ENCODE data around the gene MEF2D. TPM values are rescaled to one million over a fixed set of nuclear protein-coding genes. Genes with fewer than 3 reads are reported as not detected.

MEF2D gene
- total and polyA plus RNA-seq, 8 donors, result 7.7 to 136 (median 18.8) TPM

DNA sequence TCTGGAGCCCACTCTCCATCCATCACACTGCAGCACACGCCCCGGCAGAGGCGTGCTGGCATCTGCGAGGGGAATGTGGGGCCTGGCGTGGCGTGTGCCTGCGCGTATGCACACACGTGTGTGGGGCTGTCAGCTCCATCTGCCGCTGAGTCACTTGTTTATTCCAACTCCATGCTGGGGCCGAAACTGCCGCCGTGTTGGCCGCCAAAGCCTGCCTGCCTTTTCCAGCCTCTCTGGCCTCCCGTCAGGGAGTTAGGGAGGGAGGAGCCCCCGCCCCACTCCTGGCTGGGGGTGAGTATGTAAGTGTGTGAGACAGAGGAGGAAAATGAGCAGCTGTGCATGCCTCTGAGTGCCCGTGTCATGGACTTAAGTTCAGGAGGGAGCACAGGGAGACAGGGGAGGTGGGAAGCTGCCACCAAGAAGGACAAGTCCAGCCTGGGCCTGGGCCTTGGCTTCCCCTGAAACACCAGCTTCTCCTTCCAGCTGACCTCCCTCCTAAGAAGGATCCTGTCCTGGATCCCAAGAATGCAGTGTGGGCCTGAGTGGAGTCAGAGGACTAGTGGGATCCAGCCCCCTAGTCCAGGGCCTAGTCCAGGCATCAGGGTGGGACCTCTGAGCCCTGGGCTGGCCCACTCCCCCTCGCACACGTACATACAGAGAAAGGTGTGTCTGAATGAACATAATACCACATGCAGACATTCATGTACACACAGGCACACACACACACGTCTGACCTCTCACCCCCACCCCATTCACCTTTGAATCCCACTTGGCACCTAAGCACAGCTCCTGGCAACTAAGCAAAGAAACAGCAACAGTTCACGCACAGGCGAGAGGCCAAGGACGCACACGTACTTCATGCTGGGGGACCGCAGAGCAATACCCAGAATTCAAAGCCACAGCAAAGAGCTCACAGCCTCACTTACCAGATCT is 24.7 kb downstream of the MEF2D start:
- TF ChIP-seq EP300 (IDR thresholded peaks at IDR 0.05) (peak; percentile 64), POLR2AphosphoS5 (IDR thresholded peaks at IDR 0.05) (peak; percentile 75 to 98 (median 89)), POLR2A (IDR thresholded peaks at IDR 0.05) (no peak)
- TF ChIP-seq, protein P1, sequence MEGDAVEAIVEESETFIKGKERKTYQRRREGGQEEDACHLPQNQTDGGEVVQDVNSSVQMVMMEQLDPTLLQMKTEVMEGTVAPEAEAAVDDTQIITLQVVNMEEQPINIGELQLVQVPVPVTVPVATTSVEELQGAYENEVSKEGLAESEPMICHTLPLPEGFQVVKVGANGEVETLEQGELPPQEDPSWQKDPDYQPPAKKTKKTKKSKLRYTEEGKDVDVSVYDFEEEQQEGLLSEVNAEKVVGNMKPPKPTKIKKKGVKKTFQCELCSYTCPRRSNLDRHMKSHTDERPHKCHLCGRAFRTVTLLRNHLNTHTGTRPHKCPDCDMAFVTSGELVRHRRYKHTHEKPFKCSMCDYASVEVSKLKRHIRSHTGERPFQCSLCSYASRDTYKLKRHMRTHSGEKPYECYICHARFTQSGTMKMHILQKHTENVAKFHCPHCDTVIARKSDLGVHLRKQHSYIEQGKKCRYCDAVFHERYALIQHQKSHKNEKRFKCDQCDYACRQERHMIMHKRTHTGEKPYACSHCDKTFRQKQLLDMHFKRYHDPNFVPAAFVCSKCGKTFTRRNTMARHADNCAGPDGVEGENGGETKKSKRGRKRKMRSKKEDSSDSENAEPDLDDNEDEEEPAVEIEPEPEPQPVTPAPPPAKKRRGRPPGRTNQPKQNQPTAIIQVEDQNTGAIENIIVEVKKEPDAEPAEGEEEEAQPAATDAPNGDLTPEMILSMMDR (IDR thresholded peaks at IDR 0.05), result no peak
- Histone ChIP-seq H3K27ac (peak overlapping the region; percentile 20 to 97 (median 87)), H3K4me3 (no peak overlapping the region), H3K4me1 (peaks cover 70 to 99% (median 82%) of the 10 kb centered on the region in 4 donors), H3K36me3 (peaks cover 88 to 100% (median 100%) of the 10 kb centered on the region in 4 donors), H3K9me3 (no peaks in the 10 kb centered on the region), H3K27me3 (no peaks in the 10 kb centered on the region)
- 27 to 59% (median 41%) methylated on average over 16 to 25 of the region's 25 CpGs for whole genome bisulfite sequencing, 5 donors
- intact Hi-C loops (cut with DNase I; ENCODE audit: low total_unique reads), result no loop called here
- peak; percentile 66 to 75 for DNase-seq

DNA sequence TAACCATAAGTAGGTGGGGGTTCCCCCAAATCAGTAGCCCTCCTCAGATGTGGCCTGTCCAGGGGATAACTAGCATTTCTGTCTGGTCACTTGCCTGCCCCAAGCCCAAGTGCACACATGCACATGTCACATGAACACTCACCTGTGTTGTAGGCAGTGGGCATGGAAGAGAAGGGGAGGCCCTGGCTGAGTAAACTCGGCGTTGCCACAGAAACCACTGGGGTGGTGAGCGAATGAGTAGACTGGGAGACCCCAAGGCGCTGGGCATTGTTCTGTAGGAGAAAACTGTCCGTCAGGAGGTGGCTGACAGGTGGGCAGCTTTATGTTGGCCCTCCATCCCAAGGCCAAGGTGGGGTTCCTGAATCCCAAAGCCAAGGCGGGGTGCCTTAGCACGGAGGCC is 25.6 kb downstream of the MEF2D start:
- peaks cover 89 to 100% (median 100%) of the 10 kb centered on the region in 4 donors for H3K36me3 ChIP-seq
- peak overlapping the region; percentile 20 to 97 (median 87) for H3K27ac ChIP-seq
- no peaks in the 10 kb centered on the region for H3K9me3 ChIP-seq
- H3K4me3 ChIP-seq, result no peak overlapping the region
- WGBS, 5 donors, result 81 to 87% (median 83%) methylated on average over 5 to 7 of the region's 7 CpGs
- intact Hi-C loops (cut with DNase I; ENCODE audit: low total_unique reads), result no loop called here
- H3K4me1 ChIP-seq, result peaks cover 68 to 95% (median 83%) of the 10 kb centered on the region in 4 donors
- DNase-seq, result no peak
- TF ChIP-seq, protein P1 (IDR thresholded peaks at IDR 0.05), result no peak
- TF ChIP-seq EP300 (IDR thresholded peaks at IDR 0.05) (no peak), POLR2A (IDR thresholded peaks at IDR 0.05) (no peak), POLR2AphosphoS5 (IDR thresholded peaks at IDR 0.05) (no peak)
- H3K27me3 ChIP-seq, result no peaks in the 10 kb centered on the region

DNA sequence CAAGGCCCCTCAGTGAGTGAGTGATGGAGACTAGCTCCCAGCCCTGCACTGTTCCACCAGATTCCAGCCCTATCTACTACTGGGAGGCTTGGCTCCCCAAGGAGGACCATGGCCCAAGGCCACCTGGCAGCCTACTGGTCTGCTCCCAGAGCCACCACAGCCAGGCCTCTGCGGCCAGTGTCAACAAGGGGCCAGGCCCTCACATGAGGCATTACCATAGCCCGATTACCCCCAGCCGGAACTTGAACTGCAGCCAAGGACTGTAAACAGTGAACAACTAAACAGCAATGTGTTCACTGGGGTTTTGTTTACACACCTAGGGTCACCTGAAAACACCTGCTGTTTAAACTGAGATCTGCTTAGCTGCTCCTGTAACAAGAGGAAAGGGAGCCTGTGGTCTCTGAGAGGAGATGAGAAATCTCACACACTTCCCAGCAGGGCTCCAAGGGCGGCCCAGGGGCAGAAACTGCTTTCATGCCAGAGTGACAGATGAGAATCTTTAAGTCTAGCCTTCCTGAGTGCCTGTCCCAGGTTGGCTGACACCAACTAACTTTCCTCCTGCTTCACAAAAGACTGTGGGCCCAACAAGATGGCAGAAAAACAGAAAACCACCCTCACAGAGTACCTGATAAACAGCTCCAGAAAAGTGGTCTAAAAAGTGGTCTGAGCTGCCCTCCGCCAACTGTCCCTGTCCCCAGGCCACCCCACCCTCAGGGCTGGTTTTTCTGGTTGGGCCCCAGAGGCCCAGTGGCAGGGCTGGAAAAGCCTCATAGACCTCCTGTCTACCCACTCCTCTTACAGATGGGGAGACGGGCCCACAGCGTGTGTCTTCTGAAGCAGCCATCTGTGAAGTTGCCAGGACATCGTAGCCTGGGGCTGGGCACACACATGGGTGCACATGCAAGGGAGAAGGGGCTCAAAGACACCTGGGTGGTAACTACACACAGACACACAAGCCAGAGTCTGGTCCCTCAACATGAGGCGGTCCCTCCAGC is 28.8 kb downstream of the MEF2D start:
- Histone ChIP-seq H3K9me3 (no peaks in the 10 kb centered on the region), H3K27me3 (no peaks in the 10 kb centered on the region), H3K27ac (peak overlapping the region; percentile 84 to 97 (median 87)), H3K4me3 (no peak overlapping the region), H3K4me1 (peaks cover 59 to 96% (median 77%) of the 10 kb centered on the region in 4 donors), H3K36me3 (peaks cover 91 to 100% (median 100%) of the 10 kb centered on the region in 4 donors)
- TF ChIP-seq, protein P1 (IDR thresholded peaks at IDR 0.05), result no peak
- TF ChIP-seq EP300 (IDR thresholded peaks at IDR 0.05), result no peak
- TF ChIP-seq POLR2A (IDR thresholded peaks at IDR 0.05), result no peak
- peak; percentile 45 to 96 (median 86) for TF ChIP-seq POLR2AphosphoS5 (IDR thresholded peaks at IDR 0.05)
- intact Hi-C loops (cut with DNase I; ENCODE audit: low total_unique reads), result no loop called here
- WGBS, 5 donors, result 38 to 62% (median 42%) methylated on average over 9 of the region's 9 CpGs
- DNase-seq, result peak; percentile 91 to 98

DNA sequence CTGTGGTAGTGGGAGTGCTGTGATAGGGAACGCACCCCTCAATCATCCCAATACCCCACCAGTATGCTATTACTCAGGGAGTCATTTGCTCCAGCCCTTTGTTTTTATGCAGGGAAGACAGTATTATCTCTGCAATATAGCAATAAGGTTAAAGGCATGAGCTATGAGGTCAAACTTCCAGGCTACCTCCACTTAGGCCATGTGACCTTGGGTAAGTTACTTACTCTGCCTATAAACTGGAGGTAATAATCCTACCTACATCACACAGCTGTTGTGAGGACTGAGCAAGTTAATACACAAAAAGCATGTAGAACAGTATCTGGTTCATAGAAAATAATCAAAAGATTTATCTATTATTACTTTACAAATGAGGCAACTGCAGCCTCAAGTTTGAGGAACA is 30.1 kb downstream of the MEF2D start:
- TF ChIP-seq EP300 (IDR thresholded peaks at IDR 0.05), result no peak
- no peak for TF ChIP-seq POLR2A (IDR thresholded peaks at IDR 0.05)
- TF ChIP-seq POLR2AphosphoS5 (IDR thresholded peaks at IDR 0.05), result no peak
- TF ChIP-seq, protein P1 (IDR thresholded peaks at IDR 0.05), result no peak
- no peaks in the 10 kb centered on the region for H3K27me3 ChIP-seq
- 88 to 100% (median 98%) methylated on average over 1 of the region's 1 CpG for WGBS, 5 donors
- intact Hi-C loops (cut with DNase I; ENCODE audit: low total_unique reads), result no loop called here
- no peak for DNase-seq
- H3K27ac ChIP-seq, result peak overlapping the region in 4 of 5 donors; percentile 85 to 97 (median 88)
- H3K4me1 ChIP-seq, result peaks cover 61 to 96% (median 77%) of the 10 kb centered on the region in 4 donors
- H3K36me3 ChIP-seq, result peaks cover 93 to 100% (median 100%) of the 10 kb centered on the region in 4 donors
- H3K9me3 ChIP-seq, result no peaks in the 10 kb centered on the region
- no peak overlapping the region for H3K4me3 ChIP-seq

Data from stomach (tissue), 9 donors.